HepG2 (cell line): ENCODE data around the gene CAPN12. TPM values are rescaled to one million over a fixed set of nuclear protein-coding genes. Genes with fewer than 3 reads are reported as not detected.

ENCODE experiments used
- ATAC-seq: fragments of 200-7000 bp; cut with Tn5 transposase; 3 replicates; pipeline ENCODE4 v1.9.1; 2020; ENCODE audit warnings: mild to moderate bottlenecking, moderate library complexity
- BruUV-seq: library from RNA; stranded (reverse); fragments of 400-500 nt; replicated peaks from 2 replicates; lab custom pipeline; 2021; lab: Mats Ljungman, UMichigan
- CTCF ChIA-PET: fragments of 300-600 bp; formaldehyde crosslinking; extraction: SDS; loops from one replicate; lab custom pipeline; 2021; ENCODE audit warnings: low total read pairs, inconsistent platforms, low intra/inter-chr PET ratio; lab: Yijun Ruan, JAX
- POLR2A ChIA-PET: fragments of 350-600 bp; sonication (Branson Sonifier 250); formaldehyde crosslinking; loops from one replicate; lab custom pipeline; 2020; ENCODE audit warnings: antibody characterized with exemption, inconsistent platforms; lab: Yijun Ruan, JAX
- DNase-seq: peaks from one replicate; pipeline ENCODE4 v3.0.0-alpha.2; 2015; ENCODE audit warnings: low spot score
- FAIRE-seq: peaks from 3 replicates; lab custom pipeline; 2011; peaks lifted over from hg19 to GRCh38; lab: Jason Lieb, UNC
- H2AFZ ChIP-seq: one replicate; pipeline ENCODE4 v1.6.1; 2011; ENCODE audit warnings: low read length, inconsistent platforms
- H3K27ac ChIP-seq: fragments of 300-600 bp; 3 replicates; pipeline ENCODE4 v1.8.0; 2011; ENCODE audit warnings: mixed run types, mild to moderate bottlenecking, mixed read lengths, low read length, inconsistent platforms; ENCODE audit not compliant: insufficient read depth; ENCODE audit errors: extremely low read length
- H3K27me3 ChIP-seq, 2 experiments: fragments of 200-600 bp in 1 of 2; 2 replicates in 1 of 2; 3 replicates in 1 of 2; pipeline versions ENCODE4 v1.6.0 to v1.8.0; 2011; ENCODE audit warnings: low read length in 2 of 2, mild to moderate bottlenecking in 2 of 2, moderate library complexity in 2 of 2, inconsistent platforms in 1 of 2; ENCODE audit not compliant: insufficient read depth in 2 of 2, control insufficient read depth in 1 of 2
- H3K36me3 ChIP-seq, 2 experiments: fragments of 200-600 bp in 1 of 2; replicated peaks in 1 of 2; 2 replicates in 1 of 2; 3 replicates in 1 of 2; pipeline versions ENCODE4 v1.5.1 to v1.8.0; 2011; ENCODE audit warnings: low read length in 2 of 2, inconsistent platforms in 1 of 2; ENCODE audit not compliant: insufficient read depth in 2 of 2, control insufficient read depth in 1 of 2
- H3K4me1 ChIP-seq: 2 replicates; pipeline ENCODE4 v1.5.1; 2012; ENCODE audit warnings: low read length, inconsistent platforms; ENCODE audit not compliant: insufficient read depth
- H3K4me2 ChIP-seq: 2 replicates; pipeline ENCODE4 v1.6.0; 2011; ENCODE audit warnings: low read depth, low read length, inconsistent platforms
- H3K4me3 ChIP-seq, 3 experiments: fragments of 200-600 bp in 1 of 3; sonication (generic), shearing (Covaris generic) in 1 of 3; replicated peaks in 1 of 3; 2 replicates each; pipeline ENCODE4 v1.5.1; 2011 to 2016; ENCODE audit warnings: low read length in 3 of 3, inconsistent platforms in 2 of 3, low read depth in 2 of 3, mild to moderate bottlenecking in 2 of 3, control low read depth in 1 of 3, mixed read lengths in 1 of 3; ENCODE audit not compliant: insufficient read depth in 1 of 3
- H3K79me2 ChIP-seq: one replicate; pipeline ENCODE4 v1.6.1; 2011; ENCODE audit warnings: low read length, inconsistent platforms; ENCODE audit not compliant: insufficient read depth
- H3K9ac ChIP-seq: 2 replicates; pipeline ENCODE4 v1.6.0; 2011; ENCODE audit warnings: mild to moderate bottlenecking, low read depth, low read length, inconsistent platforms; ENCODE audit not compliant: insufficient read depth
- H3K9me3 ChIP-seq: 2 replicates; pipeline ENCODE4 v1.5.1; 2012; ENCODE audit warnings: mild to moderate bottlenecking, low read length
- H4K20me1 ChIP-seq: 2 replicates; pipeline ENCODE4 v1.6.0; 2011; ENCODE audit warnings: inconsistent platforms, mild to moderate bottlenecking, low read length, moderate library complexity; ENCODE audit not compliant: insufficient read depth
- GABPB1 ChIP-seq: IDR thresholded peaks from 2 replicates; pipeline ENCODE4 v1.6.1; 2016; ENCODE audit warnings: mild to moderate bottlenecking, missing genetic modification reagents, moderate library complexity, missing compliant biosample characterization
- HNRNPLL ChIP-seq: fragments of 200-400 bp; formaldehyde crosslinking; IDR thresholded peaks from 2 replicates; pipeline ENCODE4 v1.6.1; 2017; ENCODE audit warnings: mild to moderate bottlenecking, low read depth, low read length; ENCODE audit not compliant: poor library complexity, severe bottlenecking
- HOXA3 ChIP-seq: sonication (generic); formaldehyde crosslinking; IDR thresholded peaks from 2 replicates; pipeline ENCODE4 v1.5.0; 2020; ENCODE audit warnings: missing genetic modification reagents
- KLF13 ChIP-seq: sonication (generic); formaldehyde crosslinking; IDR thresholded peaks from 2 replicates; pipeline ENCODE4 v1.4.0; 2020; ENCODE audit warnings: mild to moderate bottlenecking, missing genetic modification reagents
- MXD4 ChIP-seq: IDR thresholded peaks from 2 replicates; pipeline ENCODE4 v1.6.1; 2016; ENCODE audit warnings: mild to moderate bottlenecking, missing biosample characterization, missing genetic modification reagents
- ZFX ChIP-seq: sonication (generic); formaldehyde crosslinking; IDR thresholded peaks from 2 replicates; pipeline ENCODE4 v1.4.0; 2020; ENCODE audit warnings: mild to moderate bottlenecking, low read depth, missing genetic modification reagents, moderate library complexity
- ZIK1 ChIP-seq: sonication (generic); formaldehyde crosslinking; IDR thresholded peaks from 2 replicates; pipeline ENCODE4 v1.5.0; 2020; ENCODE audit warnings: mild to moderate bottlenecking, low read depth, missing genetic modification reagents, borderline replicate concordance
- ZKSCAN8 ChIP-seq: IDR thresholded peaks from 2 replicates; pipeline ENCODE4 v1.6.1; 2016; ENCODE audit warnings: borderline replicate concordance, missing genetic modification reagents, missing compliant biosample characterization
- ZNF263 ChIP-seq: sonication (generic); formaldehyde crosslinking; IDR thresholded peaks from 2 replicates; pipeline ENCODE4 v1.4.0; 2020; ENCODE audit warnings: missing genetic modification reagents
- ZNF343 ChIP-seq: sonication (generic); formaldehyde crosslinking; IDR thresholded peaks from 2 replicates; pipeline ENCODE4 v1.4.0; 2020; ENCODE audit warnings: mild to moderate bottlenecking, missing genetic modification reagents
- ZNF44 ChIP-seq: sonication (generic); formaldehyde crosslinking; IDR thresholded peaks from 2 replicates; pipeline ENCODE4 v1.5.1; 2020; ENCODE audit warnings: mild to moderate bottlenecking, missing genetic modification reagents
- ZNF484 ChIP-seq: sonication (generic); formaldehyde crosslinking; IDR thresholded peaks from 2 replicates; pipeline ENCODE4 v1.5.1; 2020; ENCODE audit warnings: mild to moderate bottlenecking, low read depth, missing genetic modification reagents, borderline replicate concordance
- ZSCAN25 ChIP-seq: sonication (generic); formaldehyde crosslinking; IDR thresholded peaks from 2 replicates; pipeline ENCODE4 v1.8.0; 2022; ENCODE audit warnings: mild to moderate bottlenecking, missing genetic modification reagents
- WGBS: methylation state at CpG from one replicate; pipeline ENCODE4 v1.1.6; 2017; ENCODE audit warnings: low lambda C conversion rate; 5-methylcytosine and 5-hydroxymethylcytosine counted together
- in situ Hi-C: cut with HindIII; loops from 2 replicates; pipeline ENCODE4 v1.10.0; 2017; ENCODE audit warnings: low pct_unique_long_range_greater_than_20kb; ENCODE audit not compliant: extremely low pct_ligation_motif_present
- intact Hi-C: fragments of 100-400 bp; cut with micrococcal nuclease; formaldehyde crosslinking; loops from one replicate; pipeline ENCODE4 v1.10.0; 2022; ENCODE audit not compliant: unreplicated experiment
- polyA plus RNA-seq, 8 experiments: library from polyadenylated mRNA; depleted of rRNA in 3 of 8; stranded (reverse) in 7 of 8; unstranded in 1 of 8; fragments of >200 nt; fragmentation: Illumina TruSeq in 4 of 8; extraction: Trizol in 4 of 8; gene quantifications; 2 replicates each; pipeline versions ENCODE4 v1.2.1 to v1.2.3, GENCODE V29; 2011 to 2016; ENCODE audit warnings: low read depth in 4 of 8, missing spikeins in 1 of 8, mixed read lengths in 1 of 8; ENCODE audit not compliant: insufficient read depth in 1 of 8
- total RNA-seq, 5 experiments: library from RNA; depleted of rRNA; stranded (reverse); fragments of >200 nt; fragmentation: Illumina TruSeq; extraction: Trizol; gene quantifications; 2 replicates each; pipeline ENCODE4 v1.2.3, GENCODE V29; 2016; ENCODE audit warnings: low read depth in 1 of 5
- TF ChIP-seq, protein P1 (sequence below): sonication (generic); formaldehyde crosslinking; IDR thresholded peaks from 2 replicates; pipeline ENCODE4 v1.8.0; 2022; ENCODE audit warnings: missing genetic modification reagents, mild to moderate bottlenecking, inconsistent platforms, borderline replicate concordance
- TF ChIP-seq, protein P2 (sequence below): IDR thresholded peaks from 2 replicates; pipeline ENCODE4 v1.6.1; 2016; ENCODE audit warnings: missing compliant biosample characterization, missing genetic modification reagents, borderline replicate concordance
- TF ChIP-seq, protein P3 (sequence below): IDR thresholded peaks from 2 replicates; pipeline ENCODE4 v1.6.1; 2012; ENCODE audit warnings: inconsistent platforms

Gene CAPN12
- total and polyA plus RNA-seq, 2 of the 13 experiments (the other 11 are each of a cell fraction or from before 2014, with no cell fraction given): 1.6 to 13.6 TPM

DNA sequence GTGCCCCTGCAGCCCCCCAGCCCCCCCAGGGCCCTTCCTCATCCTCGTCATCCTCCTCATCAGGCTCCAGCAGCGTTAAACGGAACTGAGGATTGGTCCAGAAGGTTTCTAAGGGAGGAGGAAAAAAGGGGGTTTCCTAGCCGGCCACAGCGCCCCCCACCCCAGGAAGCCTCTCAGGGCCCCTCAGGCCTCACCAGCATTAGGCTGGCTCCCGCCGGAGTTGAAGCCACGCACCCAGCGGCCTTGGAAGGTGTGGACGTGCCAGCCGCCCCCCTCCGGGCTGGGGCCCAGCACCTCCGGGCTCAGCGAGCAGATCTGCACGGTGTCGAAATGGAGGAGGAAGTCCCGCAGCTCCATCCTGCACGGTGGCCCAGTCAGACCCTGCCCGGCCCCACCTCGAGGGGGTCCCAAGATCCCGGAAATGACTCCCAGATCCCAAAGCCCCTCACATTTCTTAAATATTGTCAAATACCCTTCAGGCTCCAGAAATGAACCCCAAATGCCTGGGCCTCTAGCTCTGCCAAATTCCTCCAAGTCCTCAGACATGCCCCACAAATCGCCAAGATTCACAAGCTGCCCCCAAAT lies 6.9 kb downstream of the CAPN12 start (continued):
- TF ChIP-seq, protein P1, sequence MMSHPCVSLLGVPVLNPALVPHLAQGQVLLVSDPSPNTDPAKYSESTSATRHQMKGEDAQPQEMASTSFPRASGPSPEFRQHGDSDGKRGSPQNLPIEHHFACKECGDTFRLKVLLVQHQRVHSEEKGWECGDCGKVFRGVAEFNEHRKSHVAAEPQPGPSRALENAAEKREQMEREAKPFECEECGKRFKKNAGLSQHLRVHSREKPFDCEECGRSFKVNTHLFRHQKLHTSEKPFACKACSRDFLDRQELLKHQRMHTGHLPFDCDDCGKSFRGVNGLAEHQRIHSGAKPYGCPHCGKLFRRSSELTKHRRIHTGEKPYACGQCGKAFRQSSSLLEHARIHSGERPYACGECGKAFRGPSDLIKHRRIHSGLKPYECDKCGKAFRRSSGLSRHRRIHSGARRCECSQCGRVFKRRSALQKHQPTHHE (CRISPR knock-in tag): no peak
- TF ChIP-seq, protein P2, sequence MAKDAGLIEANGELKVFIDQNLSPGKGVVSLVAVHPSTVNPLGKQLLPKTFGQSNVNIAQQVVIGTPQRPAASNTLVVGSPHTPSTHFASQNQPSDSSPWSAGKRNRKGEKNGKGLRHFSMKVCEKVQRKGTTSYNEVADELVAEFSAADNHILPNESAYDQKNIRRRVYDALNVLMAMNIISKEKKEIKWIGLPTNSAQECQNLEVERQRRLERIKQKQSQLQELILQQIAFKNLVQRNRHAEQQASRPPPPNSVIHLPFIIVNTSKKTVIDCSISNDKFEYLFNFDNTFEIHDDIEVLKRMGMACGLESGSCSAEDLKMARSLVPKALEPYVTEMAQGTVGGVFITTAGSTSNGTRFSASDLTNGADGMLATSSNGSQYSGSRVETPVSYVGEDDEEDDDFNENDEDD: no peak
- TF ChIP-seq ZNF484 (CRISPR knock-in tag): no peak
- TF ChIP-seq KLF13 (CRISPR knock-in tag): no peak
- TF ChIP-seq HNRNPLL: peak; percentile 18
- TF ChIP-seq ZNF263 (CRISPR knock-in tag): no peak
- TF ChIP-seq ZKSCAN8 (CRISPR knock-in tag): no peak

DNA sequence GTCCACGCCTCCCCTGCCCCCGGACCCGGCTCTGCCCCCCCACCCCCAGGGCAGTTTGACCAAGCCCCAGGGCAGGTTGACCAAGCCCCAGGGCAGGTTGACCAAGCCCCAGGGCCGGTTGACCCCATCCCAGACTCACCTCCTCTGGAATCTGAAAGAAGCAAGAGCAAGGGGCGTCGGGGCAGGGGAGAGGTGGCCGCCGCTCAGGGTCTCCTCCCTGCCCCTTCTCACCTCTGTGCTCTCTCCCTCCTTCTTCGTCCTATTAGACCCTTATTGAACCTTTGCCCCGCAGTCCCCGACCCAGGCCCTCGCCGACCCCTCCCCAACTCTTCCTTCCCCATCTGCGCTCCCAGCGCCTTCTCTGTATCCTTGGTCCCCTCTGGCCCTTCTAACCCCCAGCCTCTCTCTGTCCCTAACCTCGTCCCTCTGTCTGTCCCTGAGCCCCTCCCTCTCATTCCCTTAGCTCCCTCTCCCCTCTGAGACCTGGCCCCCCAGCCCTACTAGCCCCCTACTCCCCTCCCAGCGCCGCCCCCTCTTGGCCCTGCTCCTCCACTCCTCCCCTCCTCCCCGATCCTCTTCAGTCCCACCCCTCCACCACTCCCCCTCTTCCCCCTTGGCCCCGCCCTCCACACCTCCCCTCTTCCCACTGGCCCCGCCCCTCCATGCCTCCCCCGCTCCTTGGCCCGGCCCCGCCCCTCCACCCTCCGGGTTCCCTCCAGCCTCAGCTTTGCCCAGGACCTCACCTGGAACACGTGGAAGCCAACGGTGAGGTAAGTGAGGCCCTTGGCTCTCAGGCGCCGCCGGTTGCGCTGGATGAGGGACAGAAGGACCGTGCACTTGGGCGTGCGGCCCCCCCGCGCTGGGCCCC lies 7.6 kb downstream of the CAPN12 start:
- no peaks in the 10 kb centered on the region for H4K20me1 ChIP-seq
- H3K36me3 ChIP-seq: 0 out of 5 replicates have a peak, but pooled peaks cover 0 to 1% of the 10 kb centered on the region in 2 experiments
- in situ Hi-C loops: loop anchor here (25.0 kb wide), 1 partner anchor 176 kb away; the partner anchor contains the start of gene CCER2
- peak overlapping the region; percentile 30 for H3K27ac ChIP-seq
- no peak for DNase-seq
- 46% methylated on average over 34 of the region's 36 CpGs for WGBS
- no peak overlapping the region for H2AFZ ChIP-seq
- POLR2A ChIA-PET: interaction anchor here (0.6 to 1.2 kb wide), 4 partner anchors 27 to 112 kb away, joined by 3 to 5 read pairs (median 3); partner anchors contain the start of gene ECH1
- H3K9ac ChIP-seq: peak overlapping the region; percentile 56; the same call in 1 of the 2 replicates
- no peaks in the 10 kb centered on the region for H3K79me2 ChIP-seq
- peak; percentile 1 for ATAC-seq
- CTCF ChIA-PET: no interaction called here
- peak overlapping the region; percentile 57 for H3K4me2 ChIP-seq
- FAIRE-seq: no peak
- BruUV-seq: no TSS peak
- H3K4me3 ChIP-seq: peak overlapping the region; percentile 34 to 63 (median 50); a peak in 5 of 6 replicates
- H3K4me1 ChIP-seq: peaks cover 51% of the 10 kb centered on the region
- H3K27me3 ChIP-seq: no peaks in the 10 kb centered on the region
- no peaks in the 10 kb centered on the region for H3K9me3 ChIP-seq
- intact Hi-C loops: no loop called here
- TF ChIP-seq MXD4 (CRISPR knock-in tag): peak; percentile 24; the same call in 1 of the 2 replicates
- TF ChIP-seq ZFX: peak; percentile 13; the same call in 1 of the 2 replicates
- TF ChIP-seq ZNF343 (CRISPR knock-in tag): no peak
- 0 out of 2 replicates have a peak, but pooled peaks have one; percentile 2 for TF ChIP-seq HOXA3 (CRISPR knock-in tag)
- peak; percentile 57; the same call in 1 of the 2 replicates for TF ChIP-seq ZSCAN25 (CRISPR knock-in tag)
- TF ChIP-seq ZIK1 (CRISPR knock-in tag): 0 out of 2 replicates have a peak, but pooled peaks have one; percentile 22
- TF ChIP-seq, protein P2: peak; percentile 46; the same call in 1 of the 2 replicates
- 0 out of 2 replicates have a peak, but pooled peaks have one; percentile 11 for TF ChIP-seq GABPB1 (CRISPR knock-in tag)
- TF ChIP-seq ZNF44 (CRISPR knock-in tag): no peak
- TF ChIP-seq, protein P3, sequence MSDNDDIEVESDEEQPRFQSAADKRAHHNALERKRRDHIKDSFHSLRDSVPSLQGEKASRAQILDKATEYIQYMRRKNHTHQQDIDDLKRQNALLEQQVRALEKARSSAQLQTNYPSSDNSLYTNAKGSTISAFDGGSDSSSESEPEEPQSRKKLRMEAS: peak; percentile 86
